CD14-positive monocyte (primary cell): Measurements from ENCODE around the gene GBGT1. TPM values are rescaled to one million over a fixed set of nuclear protein-coding genes. Genes with fewer than 3 reads are reported as not detected.

Source experiments
- DNase-seq, 3 donors: peaks; one replicate each; pipeline ENCODE4 v3.0.0-alpha.2; 2011 to 2022
- H2AFZ ChIP-seq: 2 replicates; pipeline ENCODE4 v1.6.0; 2012; ENCODE audit warnings: mild to moderate bottlenecking, low read depth, low read length, inconsistent platforms; ENCODE audit not compliant: insufficient read depth, poor library complexity, severe bottlenecking
- H3K27ac ChIP-seq, 2 donors: 1 replicate in 1 of 2; 2 replicates in 1 of 2; pipeline ENCODE4 v1.5.1; 2012 to 2013; ENCODE audit warnings: low read length in 2 of 2, control low read depth in 1 of 2, inconsistent platforms in 1 of 2, low read depth in 1 of 2, mild to moderate bottlenecking in 1 of 2
- H3K27me3 ChIP-seq, 2 donors: one replicate each; pipeline versions ENCODE4 v1.6.0 to v1.6.1; 2011 to 2013; ENCODE audit warnings: low read length in 2 of 2; ENCODE audit not compliant: control insufficient read depth in 2 of 2, insufficient read depth in 2 of 2
- H3K36me3 ChIP-seq, 2 donors: replicated peaks in 1 of 2; 1 replicate in 1 of 2; 2 replicates in 1 of 2; pipeline versions ENCODE4 v1.5.1 to v1.6.1; 2012 to 2013; ENCODE audit warnings: low read length in 2 of 2, control low read depth in 1 of 2, inconsistent platforms in 1 of 2, mild to moderate bottlenecking in 1 of 2; ENCODE audit not compliant: insufficient read depth in 2 of 2, control insufficient read depth in 1 of 2
- H3K4me1 ChIP-seq, 2 donors: 1 replicate in 1 of 2; 2 replicates in 1 of 2; pipeline versions ENCODE4 v1.5.1 to v1.6.1; 2012 to 2013; ENCODE audit warnings: low read length in 2 of 2, control low read depth in 1 of 2, inconsistent platforms in 1 of 2, mild to moderate bottlenecking in 1 of 2, moderate library complexity in 1 of 2; ENCODE audit not compliant: insufficient read depth in 2 of 2, control insufficient read depth in 1 of 2
- H3K4me2 ChIP-seq: replicated peaks from 2 replicates; pipeline ENCODE3; 2012; ENCODE audit warnings: low read length, moderate library complexity, mild to moderate bottlenecking; ENCODE audit not compliant: poor library complexity, severe bottlenecking; ENCODE audit errors: extremely low read depth
- H3K4me3 ChIP-seq, 3 experiments: fragments of 200-600 bp in 1 of 3; sonication (generic) in 1 of 3; replicated peaks in 1 of 3; 1 replicate in 2 of 3; 2 replicates in 1 of 3; pipeline ENCODE4 v1.5.1; 2011 to 2013; ENCODE audit warnings: low read length in 3 of 3, mild to moderate bottlenecking in 3 of 3, control low read depth in 2 of 3, low read depth in 2 of 3, inconsistent platforms in 1 of 3, moderate library complexity in 1 of 3
- H3K79me2 ChIP-seq: 2 replicates; pipeline ENCODE4 v1.6.0; 2012; ENCODE audit warnings: mild to moderate bottlenecking, control low read depth, inconsistent platforms, low read length, moderate library complexity; ENCODE audit not compliant: insufficient read depth
- H3K9ac ChIP-seq: 2 replicates; pipeline ENCODE4 v1.6.0; 2017; ENCODE audit warnings: low read length, mild to moderate bottlenecking; ENCODE audit not compliant: insufficient read depth, poor library complexity, severe bottlenecking
- H3K9me3 ChIP-seq, 2 donors: replicated peaks in 1 of 2; 1 replicate in 1 of 2; 2 replicates in 1 of 2; pipeline versions ENCODE4 v1.5.1 to v1.6.1; 2012 to 2013; ENCODE audit warnings: low read length in 2 of 2, control low read depth in 1 of 2; ENCODE audit not compliant: control insufficient read depth in 1 of 2, insufficient read depth in 1 of 2
- H4K20me1 ChIP-seq: 2 replicates; pipeline ENCODE4 v1.6.0; 2012; ENCODE audit warnings: mild to moderate bottlenecking, low read length, control low read depth, moderate library complexity; ENCODE audit not compliant: insufficient read depth
- H3K27ac Mint-ChIP-seq, 7 donors: one replicate each; pipeline ENCODE4 v1.8.0; 2020; ENCODE audit warnings: mild to moderate bottlenecking in 7 of 7, mixed read lengths in 7 of 7, moderate library complexity in 6 of 7, inconsistent platforms in 2 of 7
- H3K27me3 Mint-ChIP-seq, 3 donors: one replicate each; pipeline ENCODE4 v1.8.0; 2021 to 2022; ENCODE audit warnings: low read depth in 3 of 3, mild to moderate bottlenecking in 3 of 3, mixed read lengths in 3 of 3, moderate library complexity in 3 of 3, inconsistent platforms in 1 of 3
- H3K36me3 Mint-ChIP-seq, 2 donors: one replicate each; pipeline ENCODE4 v1.8.0; 2020; ENCODE audit warnings: mixed read lengths in 2 of 2, inconsistent platforms in 1 of 2, mild to moderate bottlenecking in 1 of 2
- H3K4me1 Mint-ChIP-seq: one replicate; pipeline ENCODE4 v1.8.0; 2020; ENCODE audit warnings: mild to moderate bottlenecking, mixed read lengths
- H3K4me3 Mint-ChIP-seq, 2 donors: one replicate each; pipeline ENCODE4 v1.8.0; 2020; ENCODE audit warnings: mild to moderate bottlenecking in 2 of 2, mixed read lengths in 2 of 2, moderate library complexity in 1 of 2
- H3K9me3 Mint-ChIP-seq, 7 donors: one replicate each; pipeline ENCODE4 v1.8.0; 2020 to 2022; ENCODE audit warnings: mixed read lengths in 7 of 7, mild to moderate bottlenecking in 6 of 7, moderate library complexity in 6 of 7, inconsistent platforms in 2 of 7
- CTCF ChIP-seq: fragments of 200-600 bp; IDR thresholded peaks from one replicate; pipeline ENCODE4 v1.8.0; 2022; ENCODE audit warnings: antibody characterized with exemption, mild to moderate bottlenecking
- WGBS: methylation state at CpG from one replicate; pipeline ENCODE4 v1.1.5; 2013; ENCODE audit warnings: missing lambda C conversion rate; ENCODE audit not compliant: insufficient coverage; 5-methylcytosine and 5-hydroxymethylcytosine counted together
- intact Hi-C, 2 donors: fragments of 100-400 bp; cut with micrococcal nuclease; formaldehyde crosslinking; loops; one replicate each; pipeline versions ENCODE4 v1.15.0 to v1.15.1; 2023
- polyA minus RNA-seq: library from RNA; depleted of rRNA, polyadenylated mRNA; stranded (reverse); fragments of >200 nt; gene quantifications from 2 replicates; pipeline ENCODE4 v1.2.3, GENCODE V29; 2012
- polyA plus RNA-seq, 3 donors: library from polyadenylated mRNA; depleted of rRNA in 1 of 3; unstranded in 2 of 3; stranded (reverse) in 1 of 3; fragments of 300-500 nt in 2 of 3; fragments of >200 nt in 1 of 3; fragmentation: Illumina TruSeq in 2 of 3; gene quantifications; 1 replicate in 2 of 3; 2 replicates in 1 of 3; pipeline ENCODE4 v1.2.3, GENCODE V29; 2012 to 2021
- total RNA-seq, 12 experiments: library from RNA in 1 of 12; stranded (reverse) in 1 of 12; fragments of 120-200 nt in 1 of 12; gene quantifications; one replicate each; pipeline ENCODE4 v1.2.4 and lab custom pipeline; 2013 to 2026; ENCODE audit warnings: mixed read lengths in 6 of 12, inconsistent platforms in 1 of 12

GBGT1 gene
- 33.8 TPM for total RNA-seq (2013)
- polyA plus RNA-seq = 10 to 100 TPM in 1 of 3 donors, 1 to 10 TPM in 2; 7.1 to 40.1 (median 8.0) TPM
- polyA minus RNA-seq = 32.3 and 43.4 TPM in 2 replicates
- total RNA-seq (lab: John Stamatoyannopoulos, UW) = 6.4 to 23.6 (median 15.6) reads per million in 11 experiments

GRCh38 chr9:133163504-133164172 lies at the start of gene GBGT1:
Gene GBGT1, minus strand, starts transcription at chr9:133163914. Its CDS starts 1,502 bp downstream, at chr9:133162412.
- Histone ChIP-seq H2AFZ (peak within 1 kb of the TSS; percentile 92), H3K9ac (peak within 1 kb of the TSS; percentile 89), H3K9me3 (no peaks in the 10 kb centered on the region), H3K27ac (peak within 1 kb of the TSS in 1 of 2 donors; percentile 89), H3K4me3 (peak within 1 kb of the TSS; percentile 70 to 96 (median 87)), H3K36me3 (peaks cover 14 to 21% of the 10 kb centered on the region in 2 donors), H3K4me1 (peaks cover 32 to 38% of the 10 kb centered on the region in 2 donors), H4K20me1 (peaks cover 45% of the 10 kb centered on the region), H3K79me2 (peaks cover 9% of the 10 kb centered on the region), H3K27me3 (peaks cover 0 to 6% of the 10 kb centered on the region in 2 donors), H3K4me2 (peak within 1 kb of the TSS; percentile 88)
- no peak for TF ChIP-seq CTCF
- intact Hi-C loops = loop anchor here in 1 of 2 donors (2.0 kb wide), 1 partner anchor 15 kb away; no protein-coding TSS in a partner anchor
- H3K36me3 Mint-ChIP-seq = peaks cover 21 to 30% of the 10 kb centered on the region in 2 donors
- H3K4me3 Mint-ChIP-seq = peak within 1 kb of the TSS; percentile 81 to 89
- peaks cover 30% of the 10 kb centered on the region for H3K4me1 Mint-ChIP-seq
- WGBS = under 1% methylated on average over 43 of the region's 56 CpGs
- peaks cover 4 to 26% (median 13%) of the 10 kb centered on the region in 3 donors for H3K27me3 Mint-ChIP-seq
- no peaks in the 10 kb centered on the region for H3K9me3 Mint-ChIP-seq
- H3K27ac Mint-ChIP-seq = peak within 1 kb of the TSS in 5 of 7 donors; percentile 53 to 86 (median 74)
- DNase-seq = peak; percentile 59 to 78 (median 73)

GRCh38 chr9:133210609-133211008 lies 46.9 kb upstream of the GBGT1 start:
- no peaks in the 10 kb centered on the region for H3K4me1 Mint-ChIP-seq
- H3K27me3 ChIP-seq = no peaks in the 10 kb centered on the region

More at GRCh38 chr9:133210609-133211008, 46.9 kb upstream of the GBGT1 start:
- WGBS = 90% methylated on average over 2 of the region's 7 CpGs
- Mint-ChIP-seq H3K27ac (peak overlapping the region in 1 of 7 donors; percentile 57), H3K4me3 (no peak overlapping the region), H3K27me3 (peaks cover 7 to 24% (median 8%) of the 10 kb centered on the region in 3 donors), H3K36me3 (no peaks in the 10 kb centered on the region), H3K9me3 (peaks cover 8 to 16% (median 13%) of the 10 kb centered on the region in 7 donors)
- Histone ChIP-seq H3K4me2 (no peak overlapping the region), H2AFZ (no peak overlapping the region), H4K20me1 (no peaks in the 10 kb centered on the region), H3K4me1 (no peaks in the 10 kb centered on the region), H3K9ac (no peak overlapping the region), H3K79me2 (no peaks in the 10 kb centered on the region), H3K4me3 (no peak overlapping the region), H3K9me3 (no peaks in the 10 kb centered on the region), H3K36me3 (no peaks in the 10 kb centered on the region), H3K27ac (no peak overlapping the region)
- intact Hi-C loops = no loop called here
- no peak for TF ChIP-seq CTCF
- DNase-seq = no peak
